Lower lobe of right lung (tissue), 2 donors: ENCODE measurements around the gene LTBP1. TPM values are rescaled to one million over a fixed set of nuclear protein-coding genes. Genes with fewer than 3 reads are reported as not detected.

Experiments
- ATAC-seq, 2 donors: fragments of 200-7000 bp; cut with Tn5 transposase; one replicate each; pipeline ENCODE4 v1.9.1; 2020 to 2022; ENCODE audit warnings: mild to moderate bottlenecking in 2 of 2, moderate library complexity in 2 of 2
- DNase-seq: peaks from one replicate; pipeline ENCODE4 v3.0.0-alpha.2; 2020
- H3K27ac ChIP-seq: fragments of 200-600 bp; one replicate; pipeline ENCODE4 v1.8.0; 2022
- H3K27me3 ChIP-seq: fragments of 200-600 bp; one replicate; pipeline ENCODE4 v1.8.0; 2022; ENCODE audit warnings: low read depth
- H3K36me3 ChIP-seq: fragments of 200-600 bp; one replicate; pipeline ENCODE4 v1.8.0; 2022; ENCODE audit warnings: mild to moderate bottlenecking
- H3K4me1 ChIP-seq: fragments of 200-600 bp; one replicate; pipeline ENCODE4 v1.8.0; 2022
- H3K4me3 ChIP-seq: fragments of 200-600 bp; one replicate; pipeline ENCODE4 v1.8.0; 2022; ENCODE audit warnings: mild to moderate bottlenecking
- H3K9me3 ChIP-seq: fragments of 200-600 bp; one replicate; pipeline ENCODE4 v1.8.0; 2022
- CTCF ChIP-seq: fragments of 200-600 bp; IDR thresholded peaks from one replicate; pipeline ENCODE4 v1.8.0; 2022; ENCODE audit warnings: antibody characterized with exemption, mild to moderate bottlenecking
- intact Hi-C: fragments of 100-400 bp; cut with DNase I; formaldehyde crosslinking; loops from one replicate; pipeline ENCODE4 v1.11.0; 2022
- total RNA-seq: library from RNA; stranded (reverse); fragmentation: NEBNext Ultra II Directional; extraction: Animal tissue kit (Norgen Biotek cat#: 25700); gene quantifications from one replicate; pipeline ENCODE4 v1.2.1, GENCODE V29; 2021
- donor health status: DM: no; HTN: yes; CAD: no; lungs with severe emphysema.

The LTBP1 gene
- total RNA-seq, 1 donor from 2014 or later: 34.7 TPM

DNA sequence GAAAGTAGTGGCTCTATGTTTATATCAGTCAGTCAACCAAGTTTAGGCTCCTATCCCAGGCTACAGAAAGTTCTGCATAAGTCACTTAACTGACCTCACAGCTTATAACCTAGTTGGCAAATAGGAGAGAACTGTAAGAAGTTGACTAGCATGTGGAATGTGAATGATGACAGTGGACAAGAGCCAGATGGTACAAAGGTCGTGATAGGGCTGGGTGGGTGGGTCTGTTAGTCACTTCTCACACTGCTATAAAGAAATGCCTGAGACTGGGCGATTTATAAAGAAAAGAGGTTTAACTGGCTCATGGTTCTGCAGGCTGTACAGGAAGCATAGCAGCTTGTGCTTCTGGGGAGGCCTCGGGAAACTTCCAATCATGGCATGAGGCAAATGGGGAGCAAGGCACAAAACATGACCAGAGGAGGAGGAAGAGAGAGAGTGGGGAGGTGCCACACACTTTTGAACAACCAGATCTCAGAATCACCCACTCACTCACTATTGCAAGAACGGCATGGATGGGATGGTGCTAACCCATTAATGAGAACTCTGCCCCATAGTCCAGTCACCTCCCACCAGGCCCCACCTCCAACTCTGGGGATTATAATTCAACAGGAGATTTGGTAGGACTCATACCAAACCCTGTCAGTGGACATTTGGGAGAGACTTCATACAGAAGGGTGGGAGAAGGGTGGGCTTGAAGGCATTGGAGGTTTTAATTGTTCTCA lies 68.8 kb downstream of the LTBP1 start:
- no peak for TF ChIP-seq CTCF
- no peaks in the 10 kb centered on the region for H3K36me3 ChIP-seq
- H3K27ac ChIP-seq: no peak overlapping the region
- no peak for ATAC-seq
- no peak for DNase-seq
- no peaks in the 10 kb centered on the region for H3K4me1 ChIP-seq
- no peak overlapping the region for H3K4me3 ChIP-seq
- H3K9me3 ChIP-seq: no peaks in the 10 kb centered on the region
- H3K27me3 ChIP-seq: no peaks in the 10 kb centered on the region
- intact Hi-C loops: no loop called here

GRCh38 chr2:33018271-33018670 lies 71.5 kb downstream of the LTBP1 start:
- H3K4me1 ChIP-seq: peaks cover 9% of the 10 kb centered on the region
- H3K4me3 ChIP-seq: no peak overlapping the region
- no peak overlapping the region for H3K27ac ChIP-seq
- no peaks in the 10 kb centered on the region for H3K36me3 ChIP-seq
- ATAC-seq: no peak
- DNase-seq: no peak
- intact Hi-C loops: no loop called here
- H3K27me3 ChIP-seq: no peaks in the 10 kb centered on the region
- H3K9me3 ChIP-seq: no peaks in the 10 kb centered on the region
- TF ChIP-seq CTCF: no peak

DNA sequence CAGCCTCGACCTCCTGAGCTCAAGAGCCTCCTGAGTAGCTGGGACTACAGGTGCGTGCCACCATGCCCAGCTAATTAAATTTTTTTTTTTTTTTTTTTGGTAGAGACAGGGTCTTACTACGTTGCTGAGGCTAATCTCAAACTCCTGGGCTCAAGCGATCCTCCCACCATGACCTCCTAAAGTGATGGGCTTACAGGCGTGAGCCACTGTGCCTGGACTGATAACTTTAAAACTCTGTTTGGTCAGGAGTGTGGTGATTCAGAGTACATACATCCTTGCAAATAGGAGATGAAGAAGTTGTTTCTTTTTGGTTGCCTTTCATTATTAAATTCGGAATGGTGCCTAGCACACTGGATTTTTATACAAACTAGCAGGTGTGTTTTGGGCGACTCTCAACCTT lies 73.0 kb downstream of the LTBP1 start:
- Histone ChIP-seq H3K4me1 (peaks cover 9% of the 10 kb centered on the region), H3K36me3 (no peaks in the 10 kb centered on the region), H3K4me3 (no peak overlapping the region), H3K9me3 (no peaks in the 10 kb centered on the region), H3K27me3 (no peaks in the 10 kb centered on the region), H3K27ac (no peak overlapping the region)
- no peak for TF ChIP-seq CTCF
- DNase-seq: no peak
- intact Hi-C loops: no loop called here
- no peak for ATAC-seq

DNA sequence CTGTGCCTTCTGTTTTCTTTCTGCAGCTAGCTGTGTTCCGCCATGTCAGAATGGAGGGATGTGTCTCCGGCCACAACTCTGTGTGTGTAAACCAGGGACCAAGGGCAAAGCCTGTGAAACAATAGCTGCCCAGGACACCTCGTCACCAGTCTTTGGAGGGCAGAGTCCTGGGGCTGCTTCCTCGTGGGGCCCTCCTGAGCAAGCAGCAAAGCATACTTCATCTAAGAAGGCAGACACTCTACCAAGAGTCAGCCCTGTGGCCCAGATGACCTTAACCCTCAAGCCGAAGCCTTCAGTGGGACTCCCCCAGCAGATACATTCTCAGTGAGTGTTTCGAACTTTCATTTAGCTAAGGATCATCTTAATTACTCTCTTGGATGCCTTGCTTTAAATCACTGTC lies 74.1 kb downstream of the LTBP1 start:
- Histone ChIP-seq H3K27me3 (no peaks in the 10 kb centered on the region), H3K9me3 (no peaks in the 10 kb centered on the region), H3K4me3 (no peak overlapping the region), H3K36me3 (no peaks in the 10 kb centered on the region), H3K27ac (no peak overlapping the region), H3K4me1 (peaks cover 9% of the 10 kb centered on the region)
- ATAC-seq (no peak), DNase-seq (no peak)
- no peak for TF ChIP-seq CTCF
- intact Hi-C loops: no loop called here

DNA sequence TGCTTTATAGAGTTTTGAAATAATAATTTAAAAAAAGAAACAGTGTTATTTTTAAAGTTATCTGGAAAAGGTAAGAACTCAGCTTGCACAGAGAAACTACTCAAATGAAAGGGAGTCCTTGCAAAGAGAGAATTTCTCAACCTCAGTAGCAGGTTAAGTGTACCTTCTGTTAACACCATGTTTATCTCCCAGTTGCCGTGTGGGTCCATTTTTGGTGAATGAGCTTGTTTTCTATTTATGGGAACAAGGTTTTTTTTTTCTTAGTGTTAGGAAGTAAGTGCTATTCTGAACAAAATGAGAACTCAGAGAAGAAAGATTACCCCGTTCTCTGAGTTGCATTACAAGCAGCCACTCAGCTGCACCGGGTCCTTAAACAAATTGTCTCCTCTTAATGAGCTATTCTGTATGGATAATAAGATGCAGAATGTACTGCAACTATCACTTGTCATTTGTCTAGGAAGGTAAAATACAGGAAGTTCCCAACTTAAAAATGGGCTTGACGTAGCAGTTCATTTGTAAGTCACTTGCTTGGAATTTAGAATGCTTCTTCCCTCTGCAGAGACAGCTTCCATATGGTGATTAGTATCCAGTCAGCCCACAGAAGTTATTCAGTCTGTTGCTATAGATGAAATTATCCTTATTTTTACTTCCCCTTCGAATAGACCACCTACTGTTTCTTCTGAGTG lies 74.9 kb downstream of the LTBP1 start:
- no peak overlapping the region for H3K4me3 ChIP-seq
- DNase-seq (no peak), ATAC-seq (no peak)
- no peaks in the 10 kb centered on the region for H3K36me3 ChIP-seq
- intact Hi-C loops: no loop called here
- no peak overlapping the region for H3K27ac ChIP-seq
- H3K9me3 ChIP-seq: no peaks in the 10 kb centered on the region
- H3K4me1 ChIP-seq: peaks cover 9% of the 10 kb centered on the region
- H3K27me3 ChIP-seq: no peaks in the 10 kb centered on the region
- TF ChIP-seq CTCF: no peak
